GM23338 (cell line): ENCODE data around the gene TMED10. TPM values are rescaled to one million over a fixed set of nuclear protein-coding genes. Genes with fewer than 3 reads are reported as not detected.

Experiments used
- ATAC-seq: fragments of 200-7000 bp; cut with Tn5 transposase; 3 replicates; pipeline ENCODE4 v1.9.1; 2020
- DNase-seq: peaks from one replicate; pipeline ENCODE4 v3.0.0-alpha.2; 2015; ENCODE audit warnings: low spot score
- H2AFZ ChIP-seq: fragments of 200-600 bp; sonication (generic); 2 replicates; pipeline ENCODE4 v1.8.0; 2016; ENCODE audit warnings: antibody characterized with exemption, mild to moderate bottlenecking, moderate library complexity
- H3F3A ChIP-seq: fragments of 200-600 bp; sonication (generic); replicated peaks from 2 replicates; pipeline ENCODE4 v1.8.0; 2017; ENCODE audit warnings: antibody characterized with exemption, mixed run types, low read depth
- H3K27ac ChIP-seq: fragments of 200-600 bp; sonication (generic); 2 replicates; pipeline ENCODE4 v1.6.1; 2016; ENCODE audit warnings: low read depth
- H3K27me3 ChIP-seq: fragments of 200-600 bp; sonication (generic); 2 replicates; pipeline ENCODE4 v1.8.0; 2016; ENCODE audit warnings: mild to moderate bottlenecking, mixed run types, moderate library complexity; ENCODE audit not compliant: insufficient read depth
- H3K36me3 ChIP-seq: fragments of 200-600 bp; sonication (generic); 2 replicates; pipeline ENCODE4 v1.8.0; 2016; ENCODE audit warnings: mild to moderate bottlenecking; ENCODE audit not compliant: insufficient read depth
- H3K4me1 ChIP-seq: fragments of 200-600 bp; sonication (generic); 2 replicates; pipeline ENCODE4 v1.8.0; 2016; ENCODE audit warnings: mild to moderate bottlenecking, moderate library complexity; ENCODE audit not compliant: insufficient read depth
- H3K4me2 ChIP-seq: fragments of 200-600 bp; sonication (generic); 2 replicates; pipeline ENCODE4 v1.7.1; 2017; ENCODE audit warnings: mixed run types
- H3K4me3 ChIP-seq: fragments of 200-600 bp; sonication (generic); 2 replicates; pipeline ENCODE4 v1.6.1; 2016; ENCODE audit warnings: mixed run types
- H3K79me2 ChIP-seq: fragments of 200-600 bp; sonication (generic); replicated peaks from 2 replicates; pipeline ENCODE4 v1.8.0; 2017; ENCODE audit warnings: mild to moderate bottlenecking; ENCODE audit not compliant: insufficient read depth
- H3K9me2 ChIP-seq: fragments of 200-600 bp; sonication (generic); 2 replicates; pipeline ENCODE4 v1.8.0; 2017; ENCODE audit not compliant: insufficient read depth
- H4K20me1 ChIP-seq: fragments of 200-600 bp; sonication (generic); replicated peaks from 2 replicates; pipeline ENCODE4 v1.8.0; 2017; ENCODE audit warnings: mild to moderate bottlenecking; ENCODE audit not compliant: insufficient read depth
- H3K27ac Mint-ChIP-seq: 2 replicates; pipeline ENCODE4 v1.8.0; 2020; ENCODE audit warnings: inconsistent platforms, mild to moderate bottlenecking, moderate library complexity, mixed read lengths
- H3K27me3 Mint-ChIP-seq: 3 replicates; pipeline ENCODE4 v1.8.0; 2022; ENCODE audit warnings: low read depth, mild to moderate bottlenecking, moderate library complexity, mixed read lengths, inconsistent platforms; ENCODE audit not compliant: insufficient read depth, poor library complexity
- H3K36me3 Mint-ChIP-seq: 3 replicates; pipeline ENCODE4 v1.8.0; 2021; ENCODE audit warnings: low read depth, mild to moderate bottlenecking, inconsistent platforms, moderate library complexity, mixed read lengths
- H3K4me1 Mint-ChIP-seq: 3 replicates; pipeline ENCODE4 v1.8.0; 2020; ENCODE audit warnings: mild to moderate bottlenecking, inconsistent platforms, mixed read lengths
- H3K4me3 Mint-ChIP-seq: 3 replicates; pipeline ENCODE4 v1.8.0; 2021; ENCODE audit warnings: moderate library complexity, mild to moderate bottlenecking, inconsistent platforms, mixed read lengths
- H3K9me3 Mint-ChIP-seq: 3 replicates; pipeline ENCODE4 v1.8.0; 2020; ENCODE audit warnings: moderate library complexity, mild to moderate bottlenecking, inconsistent platforms, mixed read lengths
- CREB1 ChIP-seq: fragments of 250-450 bp; sonication (Bioruptor Pico); IDR thresholded peaks from 2 replicates; pipeline ENCODE4 v1.5.0; 2020; ENCODE audit warnings: low read depth, mild to moderate bottlenecking, moderate library complexity
- EZH2 ChIP-seq: fragments of 200-600 bp; sonication (generic); IDR thresholded peaks from one replicate; pipeline ENCODE4 v1.8.0; 2017; ENCODE audit warnings: antibody characterized with exemption, mild to moderate bottlenecking, low read depth; ENCODE audit not compliant: unreplicated experiment
- JUNB ChIP-seq: IDR thresholded peaks from one replicate; pipeline ENCODE4 v1.6.1; 2016; ENCODE audit warnings: antibody characterized with exemption; ENCODE audit not compliant: unreplicated experiment
- NANOG ChIP-seq: IDR thresholded peaks from 2 replicates; pipeline ENCODE4 v1.6.1; 2016; ENCODE audit warnings: antibody characterized with exemption, borderline replicate concordance
- POLR2AphosphoS5 ChIP-seq: IDR thresholded peaks from 2 replicates; pipeline ENCODE4 v1.6.1; 2016; ENCODE audit warnings: antibody characterized with exemption, low read depth
- STAT1 ChIP-seq: IDR thresholded peaks from one replicate; pipeline ENCODE4 v1.6.1; 2016; ENCODE audit warnings: antibody characterized with exemption; ENCODE audit not compliant: unreplicated experiment
- ZNF114 ChIP-seq: fragments of 250-450 bp; sonication (Bioruptor Pico); IDR thresholded peaks from 2 replicates; pipeline ENCODE4 v1.5.0; 2020; ENCODE audit warnings: mild to moderate bottlenecking, moderate library complexity
- ZNF331 ChIP-seq: fragments of 250-450 bp; sonication (Bioruptor Pico); IDR thresholded peaks from 2 replicates; pipeline ENCODE4 v1.5.0; 2020; ENCODE audit warnings: low read depth, mild to moderate bottlenecking, moderate library complexity
- polyA plus RNA-seq: library from polyadenylated mRNA; unstranded; fragments of >200 nt; fragmentation: Nextera tagmentation; extraction: Ambion mirVana; gene quantifications from 2 replicates; pipeline ENCODE4 v1.2.1, GENCODE V29; 2016
- total RNA-seq: library from RNA; depleted of rRNA; stranded (reverse); fragments of >200 nt; shearing (Covaris generic); gene quantifications from 2 replicates; pipeline ENCODE4 v1.2.3, GENCODE V29; 2014
- TF ChIP-seq, protein P1 (sequence below), 2 experiments: fragments of 200-600 bp in 1 of 2; sonication (generic) in 1 of 2; conservative IDR thresholded peaks; 2 replicates each; pipeline versions ENCODE4 v1.5.1 to v1.6.1; 2016 to 2017; ENCODE audit warnings: antibody characterized with exemption in 2 of 2, low read depth in 2 of 2, mild to moderate bottlenecking in 2 of 2, moderate library complexity in 1 of 2
- TF ChIP-seq, protein P2 (sequence below): IDR thresholded peaks from 2 replicates; pipeline ENCODE4 v1.6.1; 2016; ENCODE audit warnings: antibody characterized with exemption
- TF ChIP-seq, protein P3 (sequence below): IDR thresholded peaks from one replicate; pipeline ENCODE4 v1.6.1; 2018; ENCODE audit warnings: antibody characterized with exemption; ENCODE audit not compliant: unreplicated experiment

Gene TMED10
- total and polyA plus RNA-seq, 2 experiments from 2014 or later = 180 to 196 TPM

DNA sequence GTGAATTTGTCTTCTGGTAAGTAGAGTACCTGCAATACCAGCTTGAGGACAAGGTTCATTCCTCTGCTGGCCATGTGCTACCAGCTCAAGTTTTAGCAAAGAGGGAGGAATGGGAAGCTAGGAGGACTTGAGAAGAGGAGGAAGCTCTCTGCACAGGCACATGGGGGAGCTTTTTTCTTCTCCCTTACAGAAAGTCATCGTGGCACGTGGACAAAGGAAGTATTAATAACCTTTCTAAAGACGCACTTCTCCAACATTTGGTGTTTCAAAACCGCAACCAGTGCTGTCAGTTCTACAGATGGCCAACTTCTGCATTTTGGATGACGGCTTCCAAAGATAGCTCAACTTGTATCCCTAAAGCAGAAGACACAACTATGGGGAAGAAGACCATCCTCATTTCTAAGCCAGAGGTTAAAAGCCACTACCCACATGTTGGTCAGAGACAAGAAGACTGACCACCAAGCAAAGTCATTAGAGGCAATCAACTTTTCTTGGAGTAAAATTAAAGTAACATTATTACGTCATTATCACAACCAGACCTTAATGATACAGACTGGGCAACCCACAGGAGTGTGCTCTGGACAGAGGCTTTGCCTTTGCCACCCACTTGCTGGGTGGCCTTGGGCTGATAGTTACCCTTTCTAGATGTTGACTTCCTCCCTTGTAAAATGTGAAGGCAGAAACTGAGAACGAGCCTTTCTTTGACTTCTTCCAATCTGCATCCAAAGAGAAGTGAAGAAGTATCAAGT, 12.3 kb upstream of the TMED10 start:
- H3K27ac ChIP-seq = no peak overlapping the region
- Mint-ChIP-seq H3K27ac (no peak overlapping the region), H3K9me3 (no peaks in the 10 kb centered on the region), H3K4me1 (no peaks in the 10 kb centered on the region), H3K36me3 (no peaks in the 10 kb centered on the region), H3K4me3 (no peak overlapping the region), H3K27me3 (peaks cover 14% of the 10 kb centered on the region)
- H3K27me3 ChIP-seq = no peaks in the 10 kb centered on the region
- H3K79me2 ChIP-seq = no peaks in the 10 kb centered on the region
- H3K4me2 ChIP-seq = no peak overlapping the region
- H2AFZ ChIP-seq = no peak overlapping the region
- TF ChIP-seq ZNF114 (CRISPR knock-in tag) (no peak), ZNF331 (CRISPR knock-in tag) (no peak), CREB1 (no peak), NANOG (no peak), POLR2AphosphoS5 (no peak), EZH2 (no peak), JUNB (no peak), STAT1 (no peak)
- TF ChIP-seq, protein P1, sequence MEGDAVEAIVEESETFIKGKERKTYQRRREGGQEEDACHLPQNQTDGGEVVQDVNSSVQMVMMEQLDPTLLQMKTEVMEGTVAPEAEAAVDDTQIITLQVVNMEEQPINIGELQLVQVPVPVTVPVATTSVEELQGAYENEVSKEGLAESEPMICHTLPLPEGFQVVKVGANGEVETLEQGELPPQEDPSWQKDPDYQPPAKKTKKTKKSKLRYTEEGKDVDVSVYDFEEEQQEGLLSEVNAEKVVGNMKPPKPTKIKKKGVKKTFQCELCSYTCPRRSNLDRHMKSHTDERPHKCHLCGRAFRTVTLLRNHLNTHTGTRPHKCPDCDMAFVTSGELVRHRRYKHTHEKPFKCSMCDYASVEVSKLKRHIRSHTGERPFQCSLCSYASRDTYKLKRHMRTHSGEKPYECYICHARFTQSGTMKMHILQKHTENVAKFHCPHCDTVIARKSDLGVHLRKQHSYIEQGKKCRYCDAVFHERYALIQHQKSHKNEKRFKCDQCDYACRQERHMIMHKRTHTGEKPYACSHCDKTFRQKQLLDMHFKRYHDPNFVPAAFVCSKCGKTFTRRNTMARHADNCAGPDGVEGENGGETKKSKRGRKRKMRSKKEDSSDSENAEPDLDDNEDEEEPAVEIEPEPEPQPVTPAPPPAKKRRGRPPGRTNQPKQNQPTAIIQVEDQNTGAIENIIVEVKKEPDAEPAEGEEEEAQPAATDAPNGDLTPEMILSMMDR (conservative IDR thresholded peaks at IDR 0.05; ENCODE audit: low read depth in 2 of 2) = no peak
- TF ChIP-seq, protein P2, sequence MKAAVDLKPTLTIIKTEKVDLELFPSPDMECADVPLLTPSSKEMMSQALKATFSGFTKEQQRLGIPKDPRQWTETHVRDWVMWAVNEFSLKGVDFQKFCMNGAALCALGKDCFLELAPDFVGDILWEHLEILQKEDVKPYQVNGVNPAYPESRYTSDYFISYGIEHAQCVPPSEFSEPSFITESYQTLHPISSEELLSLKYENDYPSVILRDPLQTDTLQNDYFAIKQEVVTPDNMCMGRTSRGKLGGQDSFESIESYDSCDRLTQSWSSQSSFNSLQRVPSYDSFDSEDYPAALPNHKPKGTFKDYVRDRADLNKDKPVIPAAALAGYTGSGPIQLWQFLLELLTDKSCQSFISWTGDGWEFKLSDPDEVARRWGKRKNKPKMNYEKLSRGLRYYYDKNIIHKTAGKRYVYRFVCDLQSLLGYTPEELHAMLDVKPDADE = no peak
- TF ChIP-seq, protein P3, sequence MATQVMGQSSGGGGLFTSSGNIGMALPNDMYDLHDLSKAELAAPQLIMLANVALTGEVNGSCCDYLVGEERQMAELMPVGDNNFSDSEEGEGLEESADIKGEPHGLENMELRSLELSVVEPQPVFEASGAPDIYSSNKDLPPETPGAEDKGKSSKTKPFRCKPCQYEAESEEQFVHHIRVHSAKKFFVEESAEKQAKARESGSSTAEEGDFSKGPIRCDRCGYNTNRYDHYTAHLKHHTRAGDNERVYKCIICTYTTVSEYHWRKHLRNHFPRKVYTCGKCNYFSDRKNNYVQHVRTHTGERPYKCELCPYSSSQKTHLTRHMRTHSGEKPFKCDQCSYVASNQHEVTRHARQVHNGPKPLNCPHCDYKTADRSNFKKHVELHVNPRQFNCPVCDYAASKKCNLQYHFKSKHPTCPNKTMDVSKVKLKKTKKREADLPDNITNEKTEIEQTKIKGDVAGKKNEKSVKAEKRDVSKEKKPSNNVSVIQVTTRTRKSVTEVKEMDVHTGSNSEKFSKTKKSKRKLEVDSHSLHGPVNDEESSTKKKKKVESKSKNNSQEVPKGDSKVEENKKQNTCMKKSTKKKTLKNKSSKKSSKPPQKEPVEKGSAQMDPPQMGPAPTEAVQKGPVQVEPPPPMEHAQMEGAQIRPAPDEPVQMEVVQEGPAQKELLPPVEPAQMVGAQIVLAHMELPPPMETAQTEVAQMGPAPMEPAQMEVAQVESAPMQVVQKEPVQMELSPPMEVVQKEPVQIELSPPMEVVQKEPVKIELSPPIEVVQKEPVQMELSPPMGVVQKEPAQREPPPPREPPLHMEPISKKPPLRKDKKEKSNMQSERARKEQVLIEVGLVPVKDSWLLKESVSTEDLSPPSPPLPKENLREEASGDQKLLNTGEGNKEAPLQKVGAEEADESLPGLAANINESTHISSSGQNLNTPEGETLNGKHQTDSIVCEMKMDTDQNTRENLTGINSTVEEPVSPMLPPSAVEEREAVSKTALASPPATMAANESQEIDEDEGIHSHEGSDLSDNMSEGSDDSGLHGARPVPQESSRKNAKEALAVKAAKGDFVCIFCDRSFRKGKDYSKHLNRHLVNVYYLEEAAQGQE = no peak
- no peaks in the 10 kb centered on the region for H3K36me3 ChIP-seq
- no peaks in the 10 kb centered on the region for H3K9me2 ChIP-seq
- H4K20me1 ChIP-seq = no peaks in the 10 kb centered on the region
- no peak for ATAC-seq
- H3K4me1 ChIP-seq = no peaks in the 10 kb centered on the region
- H3F3A ChIP-seq = no peaks in the 10 kb centered on the region
- DNase-seq = no peak
- no peak overlapping the region for H3K4me3 ChIP-seq
